Osteoblast (primary cell): ENCODE results near the gene ZNF865. TPM values are rescaled to one million over a fixed set of nuclear protein-coding genes. Genes with fewer than 3 reads are reported as not detected.

Experiments used
- DNase-seq: peaks from one replicate; pipeline ENCODE4 v3.0.0; 2011; ENCODE audit warnings: low spot score, mixed read lengths; ENCODE audit not compliant: insufficient read length; ENCODE audit errors: missing footprints
- H2AFZ ChIP-seq: 2 replicates; pipeline ENCODE4 v1.6.0; 2011; ENCODE audit warnings: mild to moderate bottlenecking, low read length
- H3K27ac ChIP-seq: 2 replicates; pipeline ENCODE4 v1.5.1; 2011; ENCODE audit warnings: mild to moderate bottlenecking, low read depth, low read length, moderate library complexity
- H3K27me3 ChIP-seq: 2 replicates; pipeline ENCODE4 v1.6.0; 2012; ENCODE audit warnings: mild to moderate bottlenecking, control low read depth, inconsistent platforms, low read length, moderate library complexity; ENCODE audit not compliant: insufficient read depth
- H3K36me3 ChIP-seq: 2 replicates; pipeline ENCODE4 v1.5.1; 2011; ENCODE audit warnings: mild to moderate bottlenecking, low read length, control low read depth, moderate library complexity; ENCODE audit not compliant: insufficient read depth
- H3K4me1 ChIP-seq: 2 replicates; pipeline ENCODE4 v1.5.1; 2011; ENCODE audit warnings: mild to moderate bottlenecking, low read length, control low read depth, moderate library complexity; ENCODE audit not compliant: insufficient read depth
- H3K4me2 ChIP-seq: 2 replicates; pipeline ENCODE4 v1.6.0; 2011; ENCODE audit warnings: mild to moderate bottlenecking, low read length; ENCODE audit not compliant: insufficient read depth
- H3K4me3 ChIP-seq: fragments of 200-600 bp; sonication (generic); 3 replicates; pipeline ENCODE4 v1.5.1; 2012; ENCODE audit warnings: mild to moderate bottlenecking, low read length, inconsistent platforms; ENCODE audit not compliant: insufficient read depth
- H3K79me2 ChIP-seq: 2 replicates; pipeline ENCODE4 v1.6.0; 2012; ENCODE audit warnings: mild to moderate bottlenecking, low read length, control low read depth, inconsistent platforms; ENCODE audit not compliant: insufficient read depth
- H3K9me3 ChIP-seq: 2 replicates; pipeline ENCODE4 v1.5.1; 2011; ENCODE audit warnings: low read depth, low read length, control low read depth
- H4K20me1 ChIP-seq: 2 replicates; pipeline ENCODE4 v1.6.0; 2012; ENCODE audit warnings: mild to moderate bottlenecking, low read length, control low read depth; ENCODE audit not compliant: insufficient read depth
- total RNA-seq: library from RNA; depleted of rRNA; stranded (reverse); fragments of >200 nt; gene quantifications from 2 replicates; pipeline ENCODE4 v1.2.3, GENCODE V29; 2012
- TF ChIP-seq, protein P1 (sequence below): IDR thresholded peaks from 2 replicates; pipeline ENCODE4 v1.5.1; 2011; ENCODE audit warnings: mild to moderate bottlenecking, low read depth, low read length, moderate library complexity; ENCODE audit errors: extremely low read depth

The ZNF865 gene
- total RNA-seq, 1 donor: 1.4 TPM

DNA sequence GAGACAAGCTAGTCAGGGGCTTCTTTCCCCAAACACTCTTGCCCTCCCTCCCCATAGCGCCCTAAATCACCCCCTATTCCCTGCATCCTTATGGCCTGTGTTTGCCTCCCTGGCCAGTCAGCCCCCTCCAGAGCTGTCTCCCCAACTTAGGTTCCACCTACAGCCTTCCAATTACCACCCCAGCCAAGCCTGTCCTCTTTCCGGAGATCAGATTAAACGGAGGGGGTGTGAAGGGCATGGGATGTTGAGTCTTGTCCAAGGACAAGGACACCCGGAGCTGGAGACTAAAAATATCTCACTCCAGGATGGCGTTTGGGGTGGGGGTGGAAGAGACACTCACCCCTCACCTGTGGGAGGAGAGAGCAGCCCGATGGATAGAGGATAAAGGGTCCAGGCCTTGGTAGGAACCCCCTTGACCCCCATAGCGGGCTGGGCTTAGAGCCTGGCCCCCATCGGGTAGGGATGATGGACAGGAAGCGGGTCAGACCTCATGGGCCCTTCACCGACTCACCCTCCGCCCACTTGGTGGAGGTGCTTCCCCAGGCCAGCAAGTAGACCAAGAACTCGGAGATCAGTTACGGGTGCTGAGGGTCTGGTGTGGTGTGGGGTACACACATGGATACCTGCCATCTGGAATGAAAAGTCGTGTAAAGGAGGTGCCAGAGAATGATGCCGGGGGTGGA is 6.0 kb downstream of the ZNF865 start:
- Histone ChIP-seq H3K36me3 (peaks cover 15% of the 10 kb centered on the region), H3K4me1 (peaks cover 6% of the 10 kb centered on the region), H3K4me3 (no peak overlapping the region), H4K20me1 (peaks cover 31% of the 10 kb centered on the region), H3K27me3 (no peaks in the 10 kb centered on the region), H3K9me3 (peaks cover 6% of the 10 kb centered on the region), H3K4me2 (no peak overlapping the region), H3K79me2 (peaks cover 59% of the 10 kb centered on the region), H3K27ac (no peak overlapping the region), H2AFZ (no peak overlapping the region)
- peak; percentile 67 for DNase-seq
- TF ChIP-seq, protein P1, sequence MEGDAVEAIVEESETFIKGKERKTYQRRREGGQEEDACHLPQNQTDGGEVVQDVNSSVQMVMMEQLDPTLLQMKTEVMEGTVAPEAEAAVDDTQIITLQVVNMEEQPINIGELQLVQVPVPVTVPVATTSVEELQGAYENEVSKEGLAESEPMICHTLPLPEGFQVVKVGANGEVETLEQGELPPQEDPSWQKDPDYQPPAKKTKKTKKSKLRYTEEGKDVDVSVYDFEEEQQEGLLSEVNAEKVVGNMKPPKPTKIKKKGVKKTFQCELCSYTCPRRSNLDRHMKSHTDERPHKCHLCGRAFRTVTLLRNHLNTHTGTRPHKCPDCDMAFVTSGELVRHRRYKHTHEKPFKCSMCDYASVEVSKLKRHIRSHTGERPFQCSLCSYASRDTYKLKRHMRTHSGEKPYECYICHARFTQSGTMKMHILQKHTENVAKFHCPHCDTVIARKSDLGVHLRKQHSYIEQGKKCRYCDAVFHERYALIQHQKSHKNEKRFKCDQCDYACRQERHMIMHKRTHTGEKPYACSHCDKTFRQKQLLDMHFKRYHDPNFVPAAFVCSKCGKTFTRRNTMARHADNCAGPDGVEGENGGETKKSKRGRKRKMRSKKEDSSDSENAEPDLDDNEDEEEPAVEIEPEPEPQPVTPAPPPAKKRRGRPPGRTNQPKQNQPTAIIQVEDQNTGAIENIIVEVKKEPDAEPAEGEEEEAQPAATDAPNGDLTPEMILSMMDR: no peak

DNA sequence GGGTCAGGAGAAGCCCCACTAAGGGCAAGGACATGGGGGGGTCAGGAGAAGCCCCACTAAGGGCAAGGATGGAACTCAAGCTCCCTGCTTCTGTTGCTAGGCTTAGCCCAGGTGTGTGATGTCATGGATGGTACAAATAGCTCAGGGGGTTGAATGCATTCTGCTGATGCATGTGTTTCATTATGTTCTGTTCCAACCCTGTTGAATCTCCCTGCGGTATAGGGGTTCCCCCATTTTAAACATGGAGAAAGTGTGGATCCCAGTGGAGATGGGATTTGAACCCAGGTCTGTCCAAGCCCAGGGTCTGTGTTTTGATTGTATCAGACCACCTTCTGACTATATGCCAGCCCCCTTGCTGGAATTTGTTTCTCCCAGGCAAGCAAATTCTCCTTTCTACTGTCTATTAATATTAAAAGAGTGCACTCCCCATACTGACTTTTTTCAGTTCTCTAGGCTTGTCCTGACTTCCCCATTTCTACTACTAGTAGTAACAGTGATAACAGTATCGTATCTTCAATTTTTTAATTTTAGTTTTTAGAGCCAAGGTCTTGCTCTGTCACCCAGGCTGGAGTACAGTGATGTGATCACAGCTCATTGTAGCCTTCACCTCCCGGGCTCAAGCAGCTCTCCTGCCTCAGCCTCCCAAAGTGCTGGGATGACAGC is 6.7 kb downstream of the ZNF865 start:
- TF ChIP-seq, protein P1: no peak
- Histone ChIP-seq H3K36me3 (peaks cover 15% of the 10 kb centered on the region), H3K27ac (no peak overlapping the region), H3K9me3 (peaks cover 6% of the 10 kb centered on the region), H2AFZ (no peak overlapping the region), H3K4me3 (no peak overlapping the region), H3K4me2 (no peak overlapping the region), H4K20me1 (peaks cover 26% of the 10 kb centered on the region), H3K4me1 (no peaks in the 10 kb centered on the region), H3K79me2 (peaks cover 52% of the 10 kb centered on the region), H3K27me3 (no peaks in the 10 kb centered on the region)
- peak; percentile 29 for DNase-seq

DNA sequence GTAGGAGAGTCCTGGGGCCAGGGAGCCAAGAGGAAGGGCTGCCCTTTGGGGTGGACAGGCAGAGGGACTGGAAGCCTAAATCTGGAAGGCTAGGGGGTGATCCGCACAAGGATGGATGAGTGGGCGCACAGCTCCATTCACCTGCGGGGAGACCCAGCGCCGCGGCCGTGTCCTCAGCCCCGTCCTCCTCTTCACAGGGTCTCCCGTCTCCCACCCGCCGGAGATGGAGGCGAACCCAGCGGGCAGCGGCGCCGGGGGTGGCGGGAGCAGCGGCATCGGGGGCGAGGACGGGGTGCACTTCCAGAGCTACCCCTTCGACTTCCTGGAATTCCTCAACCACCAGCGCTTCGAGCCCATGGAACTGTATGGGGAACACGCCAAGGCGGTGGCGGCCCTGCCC is 7.9 kb downstream of the ZNF865 start:
- H4K20me1 ChIP-seq: peaks cover 21% of the 10 kb centered on the region
- no peaks in the 10 kb centered on the region for H3K27me3 ChIP-seq
- no peak overlapping the region for H3K4me3 ChIP-seq
- peaks cover 6% of the 10 kb centered on the region for H3K9me3 ChIP-seq
- no peak overlapping the region for H2AFZ ChIP-seq
- peaks cover 41% of the 10 kb centered on the region for H3K79me2 ChIP-seq
- no peak overlapping the region for H3K27ac ChIP-seq
- peak; percentile 76 for DNase-seq
- peaks cover 23% of the 10 kb centered on the region for H3K36me3 ChIP-seq
- H3K4me2 ChIP-seq: no peak overlapping the region
- TF ChIP-seq, protein P1: no peak
- H3K4me1 ChIP-seq: no peaks in the 10 kb centered on the region

GRCh38 chr19:55613930-55614710 is 8.7 kb downstream of the ZNF865 start:
- Histone ChIP-seq H3K4me3 (no peak overlapping the region), H3K27ac (no peak overlapping the region), H3K79me2 (peaks cover 34% of the 10 kb centered on the region), H3K36me3 (peaks cover 19% of the 10 kb centered on the region), H2AFZ (no peak overlapping the region), H3K9me3 (peaks cover 6% of the 10 kb centered on the region), H3K4me2 (no peak overlapping the region), H3K27me3 (no peaks in the 10 kb centered on the region), H4K20me1 (peaks cover 20% of the 10 kb centered on the region), H3K4me1 (no peaks in the 10 kb centered on the region)
- TF ChIP-seq, protein P1: no peak
- peak; percentile 52 for DNase-seq
